Activated T-helper 9 cell treated with anti-CD3 and anti-CD28 coated beads, Interleukin-2, amount 50 U/mL, for 16 hours (primary cell): Measurements from ENCODE around the gene SEC22C.
"Not testable (repeated sequence)": the region's sequence is repeated elsewhere in the genome, so short reads cannot be mapped to it uniquely, and the experiment has no call there.

ENCODE experiments used
- DNase-seq: peaks from one replicate; pipeline ENCODE4 v3.0.0-alpha.2; 2020; ENCODE audit warnings: low read depth

Gene SEC22C

GRCh38 chr3:42579346-42579745 lies 2.4 kb downstream of the SEC22C start:
- DNase-seq, result not testable (repeated sequence)

DNA sequence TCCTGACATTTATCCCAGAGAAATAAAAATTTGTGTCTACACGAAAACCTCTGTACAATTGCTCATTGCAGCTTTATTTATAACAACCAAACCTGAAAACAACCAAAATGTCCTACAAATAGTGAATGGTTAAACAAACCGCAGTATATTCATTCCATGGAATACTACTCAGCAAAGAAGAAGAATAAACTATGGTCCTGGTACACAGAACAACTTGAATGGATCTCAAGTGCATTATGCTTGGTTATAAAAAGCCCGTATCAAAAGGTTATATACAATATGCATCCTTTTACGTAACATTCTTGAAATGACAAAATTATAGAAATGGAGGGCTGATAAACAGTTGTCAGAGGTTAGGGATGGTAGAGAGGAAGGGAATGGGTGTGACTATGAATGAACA lies 3.7 kb downstream of the SEC22C start:
- no peak for DNase-seq

- no peak for DNase-seq
These were observed 6.5 kb downstream of the SEC22C start for GRCh38 chr3:42575137-42575741.

DNA sequence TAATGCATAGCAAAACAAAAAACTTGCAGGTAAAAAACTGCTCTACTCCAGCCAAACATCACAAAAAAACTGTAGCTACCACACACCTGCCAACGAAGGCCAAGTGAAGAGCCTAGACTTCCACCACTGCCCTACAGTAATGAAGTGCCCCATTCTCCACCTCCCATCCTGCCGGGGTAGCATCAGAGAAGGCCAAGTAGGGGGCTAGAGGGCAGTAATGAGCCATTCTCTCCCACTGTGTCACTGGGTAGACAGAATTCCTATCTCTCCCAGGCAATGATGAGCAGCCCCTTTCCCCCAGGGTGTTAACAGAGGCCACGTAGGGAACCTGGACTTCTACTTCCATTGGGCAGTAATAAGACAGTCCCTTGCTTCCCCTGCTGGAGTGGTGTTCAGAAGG lies 9.5 kb downstream of the SEC22C start:
- no peak for DNase-seq

GRCh38 chr3:42569593-42570142 lies 12.1 kb downstream of the SEC22C start:
- DNase-seq, result no peak

DNA sequence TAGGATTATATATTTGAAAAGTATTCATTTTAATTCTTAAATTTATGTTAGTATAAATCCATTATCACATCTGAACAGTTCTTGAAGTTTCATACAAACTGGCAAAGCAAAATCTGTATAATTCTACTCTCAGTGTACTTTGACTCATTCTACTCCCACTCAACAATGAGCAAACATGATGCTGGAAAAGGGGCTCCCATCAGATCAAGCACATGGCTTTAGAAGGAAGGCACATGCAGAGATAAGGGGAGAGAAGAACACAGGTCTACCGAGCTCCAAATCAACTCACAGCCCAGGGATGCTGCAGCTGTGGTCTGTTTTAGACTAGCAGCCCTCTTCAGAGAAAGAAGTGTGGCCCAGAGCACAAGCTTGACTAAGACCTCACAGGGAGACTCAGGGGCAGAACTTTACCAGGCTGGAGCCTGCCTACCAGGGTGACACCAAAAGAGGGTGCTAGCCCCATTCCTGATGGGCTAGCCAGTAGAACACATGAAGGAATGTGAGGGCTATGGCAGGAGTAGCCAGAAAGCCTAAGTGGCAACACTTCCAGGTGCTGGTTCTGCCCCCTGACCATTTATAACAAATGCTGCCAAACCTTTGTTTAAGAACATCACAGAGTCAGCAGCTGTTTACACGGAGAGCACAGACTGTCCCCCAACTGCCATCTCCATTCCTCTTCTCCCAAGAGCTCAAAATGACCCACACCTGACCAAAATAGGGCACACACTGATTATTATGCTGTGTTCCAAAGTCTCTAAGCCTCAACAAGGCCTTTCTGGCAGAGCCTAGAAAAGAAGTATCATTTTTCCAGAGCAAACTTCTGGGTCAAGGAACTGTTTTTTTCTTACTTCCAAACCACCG lies 19.5 kb downstream of the SEC22C start:
- no peak for DNase-seq

- DNase-seq, result no peak
These were observed 23.9 kb downstream of the SEC22C start for GRCh38 chr3:42557854-42558253.

DNA sequence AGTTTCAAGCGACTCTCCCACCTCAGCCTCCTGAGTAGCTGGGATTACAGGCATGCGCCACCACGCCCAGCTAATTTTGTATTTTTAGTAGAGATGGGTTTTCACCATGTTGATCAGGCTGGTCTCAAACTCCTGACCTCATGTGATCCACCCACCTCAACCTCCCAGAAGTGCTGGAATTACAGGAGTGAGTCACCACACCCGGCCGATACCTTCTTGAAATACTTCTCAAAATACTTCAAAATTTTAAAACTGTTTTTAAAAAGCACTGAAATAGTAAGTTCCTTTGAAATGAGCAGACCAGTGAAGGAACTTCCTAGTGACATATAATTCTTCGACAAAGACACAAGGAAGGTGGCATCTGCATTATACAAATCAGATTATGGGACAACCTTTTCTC lies 24.9 kb downstream of the SEC22C start:
- DNase-seq, result not testable (repeated sequence)

GRCh38 chr3:42556089-42556632 lies 25.6 kb downstream of the SEC22C start:
- no peak for DNase-seq

DNA sequence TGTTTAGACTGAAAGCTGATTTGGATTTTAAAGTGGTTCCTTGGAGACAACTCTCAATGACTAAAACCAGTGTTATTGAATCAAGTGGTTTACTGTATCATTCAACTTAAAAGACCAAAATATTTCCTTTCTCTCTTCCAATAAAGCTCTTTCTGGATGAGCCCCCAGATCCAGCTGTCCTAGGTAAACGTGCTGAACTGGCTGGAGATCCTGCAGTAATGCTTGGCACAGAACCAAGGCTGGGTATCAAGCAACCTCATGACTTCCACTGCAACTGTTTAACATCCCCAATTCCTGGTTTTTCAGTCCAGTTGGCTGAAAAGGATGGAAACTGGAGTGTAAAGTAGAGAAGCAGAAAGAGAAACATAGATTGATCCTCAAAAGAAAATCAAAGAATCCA lies 28.9 kb downstream of the SEC22C start:
- no peak for DNase-seq

GRCh38 chr3:42550250-42550649 lies 31.5 kb downstream of the SEC22C start:
- DNase-seq, result no peak

GRCh38 chr3:42549131-42549530 lies 32.6 kb downstream of the SEC22C start:
- DNase-seq, result no peak

- DNase-seq, result peak; percentile 60
These were observed 34.3 kb downstream of the SEC22C start for GRCh38 chr3:42547401-42547945.

- no peak for DNase-seq
These were observed 35.0 kb downstream of the SEC22C start for GRCh38 chr3:42546691-42547213.

- no peak for DNase-seq
These were observed 36.4 kb downstream of the SEC22C start for GRCh38 chr3:42545284-42545900.

DNA sequence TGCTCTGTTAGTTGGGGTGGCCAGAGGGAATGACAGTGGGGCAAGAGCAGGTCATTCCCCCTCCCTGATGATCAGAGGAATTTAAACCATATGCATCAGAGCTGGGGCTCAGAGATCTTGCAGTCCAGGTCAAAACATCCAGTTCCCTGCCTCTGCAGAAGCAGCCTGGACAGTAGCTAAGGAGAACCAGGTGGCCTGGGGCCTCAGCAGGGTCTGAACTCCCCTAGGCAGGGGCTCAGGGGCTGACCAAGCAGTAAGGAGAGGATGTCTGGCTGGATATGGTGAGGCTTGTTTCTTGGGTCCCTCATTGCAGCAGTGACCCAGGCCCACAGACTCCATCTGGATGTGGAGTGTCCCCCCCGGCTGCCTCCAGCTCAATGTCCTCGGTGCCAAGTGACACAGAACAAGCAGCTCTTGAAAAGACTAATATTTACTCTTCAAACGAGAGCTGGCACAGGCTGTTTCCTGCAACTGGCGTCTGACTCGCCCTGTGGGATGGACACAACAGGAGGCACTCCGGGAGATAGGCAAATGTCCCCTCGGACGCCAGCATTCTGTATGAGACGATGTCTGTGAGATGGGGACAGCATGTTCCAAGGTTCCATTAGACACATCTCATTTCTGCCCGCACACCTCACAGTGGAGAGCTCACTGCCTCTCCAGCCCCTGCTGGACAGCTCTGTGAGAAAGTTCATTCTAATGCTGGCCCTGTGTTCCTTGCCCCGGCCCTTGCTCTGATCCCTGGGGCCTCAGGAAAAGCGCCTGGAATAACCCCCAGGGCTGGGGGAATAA lies 37.1 kb downstream of the SEC22C start:
- no peak for DNase-seq

- no peak for DNase-seq
These were observed 40.7 kb downstream of the SEC22C start for GRCh38 chr3:42541079-42541478.

DNA sequence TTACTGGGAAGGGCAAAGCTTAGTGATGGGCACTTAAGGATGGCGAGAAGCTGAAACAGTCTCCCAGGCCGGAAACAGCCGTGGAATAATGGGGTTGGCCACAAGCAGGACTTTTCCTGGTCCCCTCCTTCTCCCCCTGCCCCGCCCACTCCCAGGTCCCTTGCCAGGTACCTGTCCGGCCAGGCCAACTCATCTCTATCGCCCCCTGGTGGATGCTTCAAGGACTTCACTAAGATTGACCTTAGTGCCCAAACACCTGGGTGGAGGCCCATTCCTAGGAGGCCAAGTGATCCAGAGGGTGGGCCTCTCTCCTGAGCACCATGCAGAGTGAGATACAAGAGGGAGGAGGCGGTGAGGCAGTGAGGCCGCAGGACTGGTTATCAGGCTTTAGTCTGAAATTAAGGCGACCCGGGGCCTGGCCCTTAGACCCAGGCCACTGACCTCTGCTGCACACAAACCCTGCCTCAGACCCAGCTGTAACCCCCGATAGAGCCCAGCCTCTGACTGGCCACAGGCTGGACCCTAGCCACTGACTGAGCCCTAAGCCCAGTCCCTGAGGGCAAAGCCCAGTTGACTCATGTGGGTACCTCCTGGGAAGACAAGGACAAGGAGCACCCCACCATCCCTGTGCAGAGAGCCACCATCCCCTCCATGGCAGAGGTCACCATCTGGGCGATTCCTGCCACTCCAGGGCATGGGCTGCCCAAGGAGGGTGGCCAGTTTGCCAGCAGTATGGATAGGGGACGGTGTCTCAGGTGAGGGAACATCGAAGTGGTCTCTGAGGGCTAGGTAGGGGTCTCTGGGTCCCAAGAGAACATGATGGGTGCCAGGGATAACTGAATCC lies 41.7 kb downstream of the SEC22C start:
- peak; percentile 44 for DNase-seq

DNA sequence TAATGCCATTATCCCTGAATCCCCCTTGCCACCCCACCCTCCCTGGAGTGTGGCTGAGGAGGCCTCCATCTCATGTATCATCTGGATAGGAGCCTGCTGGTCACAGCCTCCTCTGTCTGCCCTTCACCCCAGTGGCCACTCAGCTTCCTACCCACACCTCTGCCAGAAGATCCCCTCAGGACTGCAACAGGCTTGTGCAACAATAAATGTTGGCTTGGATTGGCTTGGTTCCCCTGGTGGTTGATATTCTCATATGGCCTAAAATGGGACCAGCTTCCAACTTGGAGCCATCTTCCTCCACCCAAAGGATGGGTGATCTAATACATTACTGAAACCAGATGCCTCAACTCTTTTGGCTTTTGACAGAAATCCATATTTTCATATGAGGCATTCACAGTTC lies 44.4 kb downstream of the SEC22C start:
- no peak for DNase-seq
